T-helper 1 cell treated with Interleukin-12 subunit alpha and Interleukin-12 subunit beta and Interleukin-4 antibody, amounts not matched to agents 30 μg/mL and 1 μg/mL, for 36 hours (primary cell): ENCODE results near the gene GNB5.

Experiments
- H3K27ac Mint-ChIP-seq: one replicate; pipeline ENCODE4 v1.8.0; 2021; ENCODE audit warnings: mild to moderate bottlenecking, mixed read lengths
- H3K27me3 Mint-ChIP-seq: one replicate; pipeline ENCODE4 v1.8.0; 2021; ENCODE audit warnings: low read depth, mixed read lengths
- H3K36me3 Mint-ChIP-seq: one replicate; pipeline ENCODE4 v1.8.0; 2021; ENCODE audit warnings: low read depth, mixed read lengths
- H3K4me1 Mint-ChIP-seq: one replicate; pipeline ENCODE4 v1.8.0; 2021; ENCODE audit warnings: low read depth, mixed read lengths
- H3K4me3 Mint-ChIP-seq: one replicate; pipeline ENCODE4 v1.8.0; 2021; ENCODE audit warnings: mild to moderate bottlenecking, moderate library complexity, mixed read lengths
- H3K9me3 Mint-ChIP-seq: one replicate; pipeline ENCODE4 v1.8.0; 2021; ENCODE audit warnings: mixed read lengths

The GNB5 gene

DNA sequence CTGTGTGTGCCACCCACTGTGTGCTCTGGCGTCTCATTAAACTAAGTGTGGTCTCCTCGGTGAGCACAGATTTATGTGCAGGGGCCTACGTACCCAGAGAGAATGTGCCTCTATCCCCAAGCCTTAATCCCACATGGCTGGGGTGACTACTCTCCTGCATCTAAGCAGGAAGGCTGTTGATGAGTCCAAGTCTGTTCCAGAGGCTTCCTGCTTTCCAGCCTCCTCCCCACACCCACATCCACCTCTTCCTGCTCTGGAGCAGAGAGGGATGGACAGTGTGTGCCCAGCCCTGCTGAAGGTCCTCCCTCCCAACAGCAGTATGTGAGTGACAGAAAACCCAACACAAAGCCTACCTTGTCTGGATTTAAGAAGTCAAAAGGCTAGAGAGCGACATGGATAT, 39.8 kb downstream of the GNB5 start:
- H3K27ac Mint-ChIP-seq, result no peak overlapping the region
- H3K9me3 Mint-ChIP-seq, result no peaks in the 10 kb centered on the region
- H3K27me3 Mint-ChIP-seq, result no peaks in the 10 kb centered on the region
- no peaks in the 10 kb centered on the region for H3K4me1 Mint-ChIP-seq
- no peak overlapping the region for H3K4me3 Mint-ChIP-seq
- peaks cover 18% of the 10 kb centered on the region for H3K36me3 Mint-ChIP-seq

DNA sequence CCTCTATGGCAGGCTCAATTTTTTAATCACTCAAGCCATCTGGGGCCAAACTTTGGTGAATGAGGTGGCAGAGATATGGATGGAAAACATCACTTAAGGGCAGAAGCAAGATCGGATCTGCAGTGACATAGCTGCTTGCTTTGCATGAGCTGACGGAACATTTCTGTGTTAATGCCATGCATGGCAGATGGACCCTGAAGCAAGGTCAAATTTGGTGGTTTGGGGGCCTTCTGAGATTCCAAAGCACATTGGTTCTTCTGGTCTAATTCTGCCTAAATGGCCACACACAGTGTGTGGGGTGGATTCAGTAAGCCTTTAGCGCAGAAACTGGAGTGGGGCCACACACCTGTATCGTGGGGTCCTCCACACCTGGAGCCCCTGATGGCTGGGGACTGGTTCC, 40.3 kb downstream of the GNB5 start:
- Mint-ChIP-seq H3K9me3 (no peaks in the 10 kb centered on the region), H3K27me3 (no peaks in the 10 kb centered on the region), H3K27ac (no peak overlapping the region), H3K4me3 (no peak overlapping the region), H3K4me1 (no peaks in the 10 kb centered on the region), H3K36me3 (peaks cover 21% of the 10 kb centered on the region)

DNA sequence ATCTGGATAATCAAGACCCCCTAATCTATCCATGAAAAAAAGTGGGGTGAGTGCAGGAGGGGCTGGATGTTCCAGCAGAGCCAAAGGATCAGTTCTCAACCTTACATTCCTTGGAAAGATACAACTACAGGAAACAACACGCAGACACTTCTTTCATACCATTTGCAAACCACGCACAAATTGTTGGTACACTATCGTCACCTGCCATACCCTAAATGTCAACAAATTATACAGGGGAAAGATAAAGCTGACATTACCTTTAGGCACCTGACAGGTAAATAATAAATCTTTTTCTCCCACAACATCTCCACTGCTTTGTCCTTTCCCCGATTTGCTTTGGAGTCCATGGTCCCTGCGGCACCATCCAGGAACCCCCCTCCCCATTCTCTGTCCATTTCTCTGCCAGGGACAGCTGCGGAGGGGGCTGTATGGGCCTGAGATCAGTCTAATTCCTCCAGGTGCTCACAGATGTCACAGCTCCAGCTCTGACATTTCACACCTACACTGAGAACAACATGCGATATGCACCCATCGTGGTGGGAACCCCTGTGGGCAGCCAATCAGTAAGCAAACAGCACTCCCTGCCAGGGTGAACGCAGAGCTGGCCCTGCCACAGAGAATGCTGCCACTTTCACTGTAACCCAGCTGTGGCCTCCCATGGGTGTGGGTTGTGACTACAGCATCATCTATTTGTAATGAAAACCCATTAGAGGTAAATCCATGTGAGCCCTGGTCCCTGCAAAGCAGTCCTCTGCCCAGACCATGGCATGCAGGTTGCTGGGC, 41.0 kb downstream of the GNB5 start:
- Mint-ChIP-seq H3K9me3 (no peaks in the 10 kb centered on the region), H3K4me3 (no peak overlapping the region), H3K27me3 (no peaks in the 10 kb centered on the region), H3K27ac (no peak overlapping the region), H3K4me1 (no peaks in the 10 kb centered on the region), H3K36me3 (peaks cover 22% of the 10 kb centered on the region)

DNA sequence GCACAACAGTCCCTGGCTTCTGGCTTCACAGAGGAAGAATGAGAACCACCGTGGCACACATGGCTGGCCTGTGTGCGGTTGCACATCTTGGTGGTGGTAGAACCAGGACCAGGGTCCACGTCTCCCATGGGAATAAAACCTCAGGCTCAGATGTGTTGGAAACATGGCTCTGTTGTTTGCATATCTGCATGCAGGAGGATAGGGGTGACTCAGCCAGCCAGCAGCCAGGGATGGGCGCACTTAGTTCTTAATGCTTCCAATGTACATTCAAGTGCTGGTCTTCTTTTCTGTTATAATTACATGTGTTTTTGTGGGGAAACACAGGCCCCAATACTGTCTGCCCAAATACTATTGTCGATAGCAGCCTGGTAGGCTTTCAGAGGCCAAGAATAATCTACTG, 42.8 kb downstream of the GNB5 start:
- peaks cover 19% of the 10 kb centered on the region for H3K36me3 Mint-ChIP-seq
- H3K27ac Mint-ChIP-seq, result no peak overlapping the region
- H3K4me3 Mint-ChIP-seq, result no peak overlapping the region
- H3K27me3 Mint-ChIP-seq, result no peaks in the 10 kb centered on the region
- H3K4me1 Mint-ChIP-seq, result no peaks in the 10 kb centered on the region
- H3K9me3 Mint-ChIP-seq, result no peaks in the 10 kb centered on the region

DNA sequence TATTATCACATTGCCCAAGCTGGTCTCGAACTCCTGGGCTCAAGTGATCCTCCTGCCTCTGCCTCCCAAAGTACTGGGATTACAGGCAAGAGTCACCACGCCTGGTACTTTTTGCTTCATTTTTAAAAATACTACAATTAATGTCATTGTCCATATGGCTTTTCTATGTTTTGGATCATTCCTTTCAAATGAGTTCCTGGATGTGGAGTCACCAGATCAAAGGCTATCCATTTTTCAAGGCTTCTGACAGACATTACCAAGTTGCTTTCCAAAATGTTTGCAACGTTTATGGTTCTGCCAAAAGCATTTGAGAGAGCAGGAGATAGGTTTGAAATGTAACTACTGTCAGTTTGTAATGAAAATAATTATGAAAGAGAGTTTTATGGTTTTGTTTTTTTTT, 44.4 kb downstream of the GNB5 start:
- H3K27ac Mint-ChIP-seq, result no peak overlapping the region

DNA sequence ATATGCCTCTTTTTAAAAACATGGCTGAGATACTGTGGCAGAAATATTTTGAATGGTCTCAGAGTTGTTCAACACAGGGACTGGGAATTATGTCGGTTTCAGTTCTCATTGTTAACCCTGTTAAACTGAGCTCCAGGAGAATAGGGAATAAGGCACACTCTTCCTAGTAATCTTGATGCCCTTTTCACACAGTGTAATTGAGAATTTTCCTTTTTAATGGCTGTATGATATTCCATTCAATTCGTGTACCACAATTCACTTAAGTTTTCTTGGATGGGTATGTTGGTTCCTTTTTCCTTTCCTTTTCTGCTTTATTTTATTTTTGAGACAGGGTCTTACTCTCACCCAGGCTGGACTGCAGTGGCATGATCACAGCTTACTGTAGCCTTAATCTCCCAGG, 44.9 kb downstream of the GNB5 start:
- Mint-ChIP-seq H3K4me3 (no peak overlapping the region), H3K4me1 (no peaks in the 10 kb centered on the region), H3K27me3 (no peaks in the 10 kb centered on the region), H3K9me3 (no peaks in the 10 kb centered on the region), H3K27ac (no peak overlapping the region), H3K36me3 (peaks cover 19% of the 10 kb centered on the region)

More for the DNA sequence above, 44.4 kb downstream of the GNB5 start:
- H3K9me3 Mint-ChIP-seq, result no peaks in the 10 kb centered on the region
- peaks cover 19% of the 10 kb centered on the region for H3K36me3 Mint-ChIP-seq
- H3K27me3 Mint-ChIP-seq, result no peaks in the 10 kb centered on the region
- no peak overlapping the region for H3K4me3 Mint-ChIP-seq
- H3K4me1 Mint-ChIP-seq, result no peaks in the 10 kb centered on the region

DNA sequence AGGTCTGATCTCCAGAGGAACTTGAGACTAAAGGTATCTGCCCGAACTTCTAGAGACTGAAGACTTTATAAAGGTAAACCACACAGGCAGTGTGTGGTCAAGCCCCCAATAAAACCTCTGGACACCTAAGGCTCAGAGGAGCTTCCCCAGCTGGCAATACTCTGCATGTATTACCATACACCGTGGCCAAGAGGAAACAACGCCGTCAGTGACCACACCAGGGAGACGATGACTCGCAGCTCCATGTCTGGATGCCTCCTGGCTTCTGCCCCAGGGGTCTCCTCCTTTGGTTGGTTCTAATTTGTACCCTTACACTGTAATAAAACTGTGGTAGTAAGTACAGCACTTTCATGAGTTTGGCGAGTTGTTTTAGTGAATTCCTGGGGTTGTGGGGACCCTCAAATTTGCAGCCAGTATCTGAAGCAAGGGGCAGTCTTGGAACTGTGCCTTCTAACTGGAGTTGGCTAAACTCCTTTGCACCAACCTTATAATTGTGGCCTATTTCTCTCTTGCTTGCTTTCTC, 46.5 kb downstream of the GNB5 start:
- no peaks in the 10 kb centered on the region for H3K9me3 Mint-ChIP-seq
- no peak overlapping the region for H3K27ac Mint-ChIP-seq
- H3K27me3 Mint-ChIP-seq, result no peaks in the 10 kb centered on the region
- peaks cover 20% of the 10 kb centered on the region for H3K36me3 Mint-ChIP-seq
- H3K4me1 Mint-ChIP-seq, result no peaks in the 10 kb centered on the region
- H3K4me3 Mint-ChIP-seq, result no peak overlapping the region

DNA sequence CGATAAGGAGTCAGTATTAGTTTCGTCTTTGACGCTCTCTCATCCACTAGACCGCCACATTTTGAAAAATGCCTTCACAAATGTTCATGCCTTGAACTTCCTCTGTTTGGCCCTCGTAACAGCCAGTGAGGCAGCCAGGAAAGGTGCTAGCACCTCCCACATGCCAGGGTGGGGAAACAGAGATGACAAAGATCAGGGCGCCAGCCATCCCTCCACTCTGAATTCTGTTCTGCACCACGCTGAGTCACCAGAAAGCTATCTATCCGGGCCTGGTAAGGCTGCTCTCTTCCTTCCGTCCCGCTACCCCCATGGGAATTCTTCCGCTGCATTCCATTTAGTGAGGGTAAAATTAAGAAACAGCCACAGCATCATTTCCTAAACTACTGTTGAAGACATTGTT, 47.3 kb downstream of the GNB5 start:
- H3K4me1 Mint-ChIP-seq, result peaks cover 1% of the 10 kb centered on the region
- no peaks in the 10 kb centered on the region for H3K27me3 Mint-ChIP-seq
- peaks cover 20% of the 10 kb centered on the region for H3K36me3 Mint-ChIP-seq
- H3K4me3 Mint-ChIP-seq, result no peak overlapping the region
- H3K9me3 Mint-ChIP-seq, result no peaks in the 10 kb centered on the region
- no peak overlapping the region for H3K27ac Mint-ChIP-seq

DNA sequence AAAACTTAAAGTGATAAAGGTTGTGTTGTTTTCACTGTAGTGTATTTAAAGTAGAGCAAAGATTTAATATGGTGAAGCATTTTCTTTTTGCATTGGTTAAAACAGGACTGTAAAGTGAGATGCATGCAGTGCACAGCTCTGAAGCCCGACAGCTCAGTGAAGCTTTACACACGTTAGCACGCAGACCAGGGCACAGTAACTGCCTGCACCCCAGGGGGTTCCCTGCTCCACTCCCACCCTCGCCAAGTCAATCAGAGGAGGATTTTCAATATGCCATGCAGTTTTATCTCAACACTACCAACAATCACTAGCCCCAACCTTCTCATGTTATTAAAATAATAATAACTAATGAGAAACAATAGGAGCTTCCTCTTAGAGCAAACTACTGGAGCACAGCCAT, 50.5 kb downstream of the GNB5 start:
- no peaks in the 10 kb centered on the region for H3K9me3 Mint-ChIP-seq

DNA sequence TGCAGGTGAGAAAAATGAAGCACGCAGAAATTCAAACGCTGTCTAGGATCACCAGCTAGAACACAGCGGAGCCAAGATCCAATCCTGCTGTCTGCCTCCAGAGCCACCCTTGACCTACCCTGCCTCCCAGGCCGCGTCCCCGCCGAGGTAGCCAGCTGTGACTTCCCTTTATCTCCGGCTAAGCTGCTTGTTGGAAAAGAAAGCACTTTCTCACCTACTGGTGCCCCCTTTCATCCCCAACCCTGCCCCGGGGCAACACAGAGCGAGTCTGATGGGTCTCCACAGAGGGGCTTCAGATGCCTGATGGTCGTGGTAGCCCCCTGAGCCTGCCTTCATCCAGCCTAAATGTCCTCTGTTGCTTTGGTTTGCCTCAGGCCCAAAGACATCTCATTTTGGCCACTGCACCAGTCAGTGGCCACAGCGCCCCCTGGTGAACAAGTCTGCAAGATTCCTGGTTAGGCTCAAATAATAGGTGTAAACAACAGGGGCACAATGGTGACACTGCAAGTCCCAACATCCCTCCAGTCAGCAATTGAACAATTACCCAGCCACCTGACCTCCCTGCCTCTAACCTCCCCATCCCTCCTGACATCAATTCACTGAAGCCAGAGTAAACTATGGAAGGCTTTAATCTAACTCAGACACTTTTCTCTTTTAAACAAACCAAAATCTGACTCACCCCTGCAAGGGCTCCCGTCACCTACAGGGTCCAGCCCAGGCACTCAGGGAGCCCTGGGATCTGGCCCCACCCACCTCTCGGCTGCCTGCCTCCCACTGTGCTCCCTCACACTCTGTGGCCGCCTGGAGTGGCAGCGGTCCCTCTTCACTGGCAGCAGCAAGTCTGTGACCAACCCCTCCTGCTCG, 51.4 kb downstream of the GNB5 start:
- Mint-ChIP-seq H3K27ac (peak overlapping the region; percentile 57), H3K27me3 (no peaks in the 10 kb centered on the region), H3K36me3 (peaks cover 5% of the 10 kb centered on the region), H3K4me3 (no peak overlapping the region), H3K9me3 (no peaks in the 10 kb centered on the region), H3K4me1 (peaks cover 3% of the 10 kb centered on the region)

More for the DNA sequence above, 50.5 kb downstream of the GNB5 start:
- no peaks in the 10 kb centered on the region for H3K27me3 Mint-ChIP-seq
- peaks cover 6% of the 10 kb centered on the region for H3K36me3 Mint-ChIP-seq
- H3K27ac Mint-ChIP-seq, result no peak overlapping the region
- no peak overlapping the region for H3K4me3 Mint-ChIP-seq
- H3K4me1 Mint-ChIP-seq, result peaks cover 3% of the 10 kb centered on the region

DNA sequence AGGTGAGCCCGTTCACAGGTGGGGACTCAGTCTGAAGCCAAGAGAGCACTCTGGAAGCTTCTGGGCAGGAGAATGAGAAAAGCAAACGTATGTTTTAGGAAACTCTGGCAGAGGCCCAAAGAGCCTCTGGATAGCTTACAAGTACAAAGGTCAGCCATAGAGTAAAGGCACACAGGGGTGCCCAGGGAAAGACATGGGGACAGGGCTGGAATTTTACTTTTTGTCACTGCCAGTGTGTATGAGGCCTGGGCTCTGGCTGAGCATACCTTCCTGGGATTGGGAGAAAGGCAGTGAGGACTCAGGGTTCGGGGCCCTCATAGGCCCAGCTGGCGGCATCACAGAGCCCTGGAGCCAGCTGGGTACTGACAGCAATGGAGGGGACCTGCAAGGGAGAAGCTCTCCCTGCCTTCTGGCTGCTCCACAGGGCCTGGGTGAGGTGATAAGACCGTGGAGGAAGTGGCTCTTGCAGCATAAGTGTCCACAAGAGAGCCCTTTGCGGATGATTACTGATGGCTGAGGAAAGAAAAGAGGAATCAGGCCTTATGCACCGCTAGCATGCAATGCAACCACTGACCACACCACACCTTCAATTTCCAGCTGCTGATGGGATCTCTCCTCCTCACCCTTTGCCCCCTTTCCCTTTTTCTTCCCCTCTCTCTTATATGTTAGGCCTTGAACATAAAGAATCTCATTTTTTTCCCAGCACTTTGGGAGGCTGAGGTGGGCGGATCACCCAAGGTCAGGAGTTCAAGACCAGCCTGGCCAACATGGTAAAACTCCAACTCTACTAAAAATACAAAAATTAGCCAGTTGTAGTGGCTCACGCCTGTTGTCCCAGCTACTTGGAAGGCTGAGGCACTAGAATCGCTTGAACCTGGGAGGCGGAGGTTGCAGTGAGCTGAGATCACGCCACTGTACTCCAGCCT, 53.5 kb downstream of the GNB5 start:
- Mint-ChIP-seq H3K27me3 (no peaks in the 10 kb centered on the region), H3K36me3 (peaks cover 10% of the 10 kb centered on the region), H3K4me3 (no peak overlapping the region), H3K9me3 (no peaks in the 10 kb centered on the region), H3K4me1 (peaks cover 3% of the 10 kb centered on the region), H3K27ac (no peak overlapping the region)

DNA sequence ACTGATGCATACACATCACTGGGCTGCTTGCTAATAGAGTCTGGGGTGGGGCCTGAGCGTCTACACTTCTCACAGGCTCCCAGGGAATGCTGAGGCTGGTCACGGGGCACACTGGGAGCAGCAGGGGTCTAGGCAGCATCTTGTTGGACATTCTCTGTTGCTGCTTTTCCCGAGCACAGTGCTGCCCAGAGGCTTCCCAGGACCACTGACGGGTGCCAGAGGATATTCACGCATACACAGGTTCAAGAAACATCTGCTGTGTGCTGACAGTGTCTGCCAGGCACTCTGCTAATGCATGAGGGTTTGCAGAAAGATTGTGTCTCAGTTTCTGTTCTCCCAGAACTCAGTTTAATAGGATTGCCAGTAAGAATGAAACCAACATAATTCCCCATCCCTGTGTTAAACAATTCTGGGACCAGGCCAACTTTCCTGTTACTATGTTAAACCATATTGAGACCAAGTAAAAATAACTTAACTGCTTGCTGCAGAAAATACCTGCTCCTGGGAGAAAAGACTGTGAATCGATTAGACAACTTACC, 54.7 kb downstream of the GNB5 start:
- peaks cover 17% of the 10 kb centered on the region for H3K36me3 Mint-ChIP-seq
- no peak overlapping the region for H3K27ac Mint-ChIP-seq
- H3K9me3 Mint-ChIP-seq, result no peaks in the 10 kb centered on the region
- no peaks in the 10 kb centered on the region for H3K27me3 Mint-ChIP-seq
- peaks cover 3% of the 10 kb centered on the region for H3K4me1 Mint-ChIP-seq
- no peak overlapping the region for H3K4me3 Mint-ChIP-seq

DNA sequence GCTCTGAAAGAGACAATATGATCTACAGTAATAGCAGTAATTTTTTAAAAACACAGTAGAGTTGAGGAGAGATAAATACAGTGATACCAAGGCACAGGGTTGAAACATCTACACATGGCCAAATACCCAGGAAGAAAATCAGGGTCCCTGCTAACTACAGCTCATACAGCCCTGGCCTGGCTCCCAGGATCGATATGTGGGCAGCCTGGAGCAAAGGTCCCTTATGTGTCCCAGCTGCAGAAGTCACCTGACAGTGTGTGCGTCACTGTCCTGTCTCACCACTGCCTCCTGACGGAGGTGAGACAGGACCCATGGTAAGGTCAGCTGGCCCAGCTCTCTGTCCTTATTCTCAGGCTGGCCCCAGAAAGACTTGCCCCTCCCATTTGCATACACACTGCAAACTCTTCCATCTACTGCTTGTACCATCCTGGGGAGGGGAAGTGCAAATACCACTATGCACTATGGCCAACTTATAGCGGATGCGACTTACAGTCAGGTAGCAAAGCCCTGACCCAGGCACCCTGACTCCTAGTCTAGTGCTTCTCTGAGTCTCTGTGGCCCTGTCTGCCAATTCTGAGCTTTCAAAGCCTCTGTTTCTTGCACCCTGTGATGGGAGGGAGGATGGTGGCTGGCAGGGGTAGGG, 56.6 kb downstream of the GNB5 start:
- Mint-ChIP-seq H3K36me3 (peaks cover 12% of the 10 kb centered on the region), H3K4me3 (no peak overlapping the region), H3K27me3 (no peaks in the 10 kb centered on the region), H3K4me1 (peaks cover 3% of the 10 kb centered on the region), H3K9me3 (no peaks in the 10 kb centered on the region), H3K27ac (no peak overlapping the region)
